HepG2 (cell line): Measurements from ENCODE around the gene ZNF467. TPM values are rescaled to one million over a fixed set of nuclear protein-coding genes. Genes with fewer than 3 reads are reported as not detected.

Experiments
- ATAC-seq: fragments of 200-7000 bp; cut with Tn5 transposase; 3 replicates; pipeline ENCODE4 v1.9.1; 2020; ENCODE audit warnings: mild to moderate bottlenecking, moderate library complexity
- BruUV-seq: library from RNA; stranded (reverse); fragments of 400-500 nt; replicated peaks from 2 replicates; lab custom pipeline; 2021; lab: Mats Ljungman, UMichigan
- CTCF ChIA-PET: fragments of 300-600 bp; formaldehyde crosslinking; extraction: SDS; loops from one replicate; lab custom pipeline; 2021; ENCODE audit warnings: low total read pairs, inconsistent platforms, low intra/inter-chr PET ratio; lab: Yijun Ruan, JAX
- POLR2A ChIA-PET: fragments of 350-600 bp; sonication (Branson Sonifier 250); formaldehyde crosslinking; loops from one replicate; lab custom pipeline; 2020; ENCODE audit warnings: antibody characterized with exemption, inconsistent platforms; lab: Yijun Ruan, JAX
- DNase-seq: peaks from one replicate; pipeline ENCODE4 v3.0.0-alpha.2; 2015; ENCODE audit warnings: low spot score
- FAIRE-seq: peaks from 3 replicates; lab custom pipeline; 2011; peaks lifted over from hg19 to GRCh38; lab: Jason Lieb, UNC
- H2AFZ ChIP-seq: one replicate; pipeline ENCODE4 v1.6.1; 2011; ENCODE audit warnings: low read length, inconsistent platforms
- H3K27ac ChIP-seq: fragments of 300-600 bp; 3 replicates; pipeline ENCODE4 v1.8.0; 2011; ENCODE audit warnings: mixed run types, mild to moderate bottlenecking, mixed read lengths, low read length, inconsistent platforms; ENCODE audit not compliant: insufficient read depth; ENCODE audit errors: extremely low read length
- H3K27me3 ChIP-seq, 2 experiments: fragments of 200-600 bp in 1 of 2; 2 replicates in 1 of 2; 3 replicates in 1 of 2; pipeline versions ENCODE4 v1.6.0 to v1.8.0; 2011; ENCODE audit warnings: low read length in 2 of 2, mild to moderate bottlenecking in 2 of 2, moderate library complexity in 2 of 2, inconsistent platforms in 1 of 2; ENCODE audit not compliant: insufficient read depth in 2 of 2, control insufficient read depth in 1 of 2
- H3K36me3 ChIP-seq, 2 experiments: fragments of 200-600 bp in 1 of 2; replicated peaks in 1 of 2; 2 replicates in 1 of 2; 3 replicates in 1 of 2; pipeline versions ENCODE4 v1.5.1 to v1.8.0; 2011; ENCODE audit warnings: low read length in 2 of 2, inconsistent platforms in 1 of 2; ENCODE audit not compliant: insufficient read depth in 2 of 2, control insufficient read depth in 1 of 2
- H3K4me1 ChIP-seq: 2 replicates; pipeline ENCODE4 v1.5.1; 2012; ENCODE audit warnings: low read length, inconsistent platforms; ENCODE audit not compliant: insufficient read depth
- H3K4me2 ChIP-seq: 2 replicates; pipeline ENCODE4 v1.6.0; 2011; ENCODE audit warnings: low read depth, low read length, inconsistent platforms
- H3K4me3 ChIP-seq, 3 experiments: fragments of 200-600 bp in 1 of 3; sonication (generic), shearing (Covaris generic) in 1 of 3; replicated peaks in 1 of 3; 2 replicates each; pipeline ENCODE4 v1.5.1; 2011 to 2016; ENCODE audit warnings: low read length in 3 of 3, inconsistent platforms in 2 of 3, low read depth in 2 of 3, mild to moderate bottlenecking in 2 of 3, control low read depth in 1 of 3, mixed read lengths in 1 of 3; ENCODE audit not compliant: insufficient read depth in 1 of 3
- H3K79me2 ChIP-seq: one replicate; pipeline ENCODE4 v1.6.1; 2011; ENCODE audit warnings: low read length, inconsistent platforms; ENCODE audit not compliant: insufficient read depth
- H3K9ac ChIP-seq: 2 replicates; pipeline ENCODE4 v1.6.0; 2011; ENCODE audit warnings: mild to moderate bottlenecking, low read depth, low read length, inconsistent platforms; ENCODE audit not compliant: insufficient read depth
- H3K9me3 ChIP-seq: 2 replicates; pipeline ENCODE4 v1.5.1; 2012; ENCODE audit warnings: mild to moderate bottlenecking, low read length
- H4K20me1 ChIP-seq: 2 replicates; pipeline ENCODE4 v1.6.0; 2011; ENCODE audit warnings: inconsistent platforms, mild to moderate bottlenecking, low read length, moderate library complexity; ENCODE audit not compliant: insufficient read depth
- FOXJ3 ChIP-seq: sonication (generic); formaldehyde crosslinking; IDR thresholded peaks from 2 replicates; pipeline ENCODE4 v1.4.0; 2020; ENCODE audit warnings: missing genetic modification reagents, mild to moderate bottlenecking, borderline replicate concordance
- KDM3A ChIP-seq: IDR thresholded peaks from 2 replicates; pipeline ENCODE4 v1.6.1; 2018; ENCODE audit warnings: low read depth, missing compliant biosample characterization
- MATR3 ChIP-seq: sonication (generic); formaldehyde crosslinking; IDR thresholded peaks from 2 replicates; pipeline ENCODE4 v1.4.0; 2020; ENCODE audit warnings: missing genetic modification reagents
- PCBP2 ChIP-seq: fragments of 200-400 bp; formaldehyde crosslinking; optimal IDR thresholded peaks from 2 replicates; pipeline ENCODE3; 2018; ENCODE audit warnings: low read length, low read depth; ENCODE audit not compliant: poor library complexity, severe bottlenecking
- ZFP82 ChIP-seq: sonication (generic); formaldehyde crosslinking; IDR thresholded peaks from 2 replicates; pipeline ENCODE4 v1.5.1; 2020; ENCODE audit warnings: mild to moderate bottlenecking, missing genetic modification reagents, borderline replicate concordance
- ZNF451 ChIP-seq: sonication (generic); formaldehyde crosslinking; IDR thresholded peaks from 2 replicates; pipeline ENCODE4 v1.5.0; 2020; ENCODE audit warnings: mild to moderate bottlenecking, missing genetic modification reagents
- WGBS: methylation state at CpG from one replicate; pipeline ENCODE4 v1.1.6; 2017; ENCODE audit warnings: low lambda C conversion rate; 5-methylcytosine and 5-hydroxymethylcytosine counted together
- in situ Hi-C: cut with HindIII; loops from 2 replicates; pipeline ENCODE4 v1.10.0; 2017; ENCODE audit warnings: low pct_unique_long_range_greater_than_20kb; ENCODE audit not compliant: extremely low pct_ligation_motif_present
- intact Hi-C: fragments of 100-400 bp; cut with micrococcal nuclease; formaldehyde crosslinking; loops from one replicate; pipeline ENCODE4 v1.10.0; 2022; ENCODE audit not compliant: unreplicated experiment
- polyA plus RNA-seq, 8 experiments: library from polyadenylated mRNA; depleted of rRNA in 3 of 8; stranded (reverse) in 7 of 8; unstranded in 1 of 8; fragments of >200 nt; fragmentation: Illumina TruSeq in 4 of 8; extraction: Trizol in 4 of 8; gene quantifications; 2 replicates each; pipeline versions ENCODE4 v1.2.1 to v1.2.3, GENCODE V29; 2011 to 2016; ENCODE audit warnings: low read depth in 4 of 8, missing spikeins in 1 of 8, mixed read lengths in 1 of 8; ENCODE audit not compliant: insufficient read depth in 1 of 8
- total RNA-seq, 5 experiments: library from RNA; depleted of rRNA; stranded (reverse); fragments of >200 nt; fragmentation: Illumina TruSeq; extraction: Trizol; gene quantifications; 2 replicates each; pipeline ENCODE4 v1.2.3, GENCODE V29; 2016; ENCODE audit warnings: low read depth in 1 of 5

Gene ZNF467
- total and polyA plus RNA-seq, 2 of the 13 experiments (the other 11 are each of a cell fraction or from before 2014, with no cell fraction given), result 0.03 TPM; not detected in 1

DNA sequence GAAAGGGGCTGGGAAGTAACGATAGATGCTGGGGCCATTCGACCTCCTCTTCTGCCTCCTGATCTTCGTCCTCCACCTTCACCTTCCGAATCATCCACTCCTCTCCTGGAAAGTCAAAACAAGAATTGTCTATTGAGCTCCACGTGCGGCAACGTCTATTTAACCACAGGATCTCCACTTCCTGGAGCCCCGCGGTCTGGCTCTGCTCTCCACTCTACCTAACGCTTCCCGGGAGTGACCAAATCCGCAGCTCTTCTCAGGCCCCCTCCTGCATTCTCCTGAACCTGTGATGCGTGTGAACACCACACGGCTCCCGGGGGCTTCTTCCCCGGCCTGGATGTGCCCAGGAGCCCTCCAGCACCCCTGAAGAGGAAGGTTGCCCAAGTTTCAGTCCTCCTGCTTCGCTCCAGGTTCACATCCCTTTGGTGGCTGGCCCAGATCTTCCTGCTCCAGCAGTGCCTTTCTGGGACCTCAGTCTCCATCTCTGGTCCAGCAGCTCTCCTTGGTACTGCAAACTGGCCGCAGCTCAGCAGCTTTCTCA lies 7.2 kb downstream of the ZNF467 start:
- in situ Hi-C loops, result no loop called here
- H3K4me3 ChIP-seq, result no peak overlapping the region
- intact Hi-C loops, result no loop called here
- H3K9me3 ChIP-seq, result no peaks in the 10 kb centered on the region
- H3K27ac ChIP-seq, result no peak overlapping the region
- no TSS peak for BruUV-seq
- H4K20me1 ChIP-seq, result no peaks in the 10 kb centered on the region
- WGBS, result 51% methylated on average over 17 of the region's 18 CpGs
- TF ChIP-seq KDM3A (no peak), PCBP2 (no peak), ZNF451 (CRISPR knock-in tag) (no peak)
- no peaks in the 10 kb centered on the region for H3K36me3 ChIP-seq
- H3K4me1 ChIP-seq, result peaks cover 7% of the 10 kb centered on the region
- H3K79me2 ChIP-seq, result no peaks in the 10 kb centered on the region
- no peak overlapping the region for H3K9ac ChIP-seq
- ATAC-seq (no peak), DNase-seq (no peak), FAIRE-seq (no peak)
- ChIA-PET POLR2A (no interaction called here), CTCF (no interaction called here)
- no peak overlapping the region for H2AFZ ChIP-seq
- H3K4me2 ChIP-seq, result no peak overlapping the region
- H3K27me3 ChIP-seq, result peaks cover 0 to 16% of the 10 kb centered on the region in 2 experiments; a peak in 2 of 5 replicates

DNA sequence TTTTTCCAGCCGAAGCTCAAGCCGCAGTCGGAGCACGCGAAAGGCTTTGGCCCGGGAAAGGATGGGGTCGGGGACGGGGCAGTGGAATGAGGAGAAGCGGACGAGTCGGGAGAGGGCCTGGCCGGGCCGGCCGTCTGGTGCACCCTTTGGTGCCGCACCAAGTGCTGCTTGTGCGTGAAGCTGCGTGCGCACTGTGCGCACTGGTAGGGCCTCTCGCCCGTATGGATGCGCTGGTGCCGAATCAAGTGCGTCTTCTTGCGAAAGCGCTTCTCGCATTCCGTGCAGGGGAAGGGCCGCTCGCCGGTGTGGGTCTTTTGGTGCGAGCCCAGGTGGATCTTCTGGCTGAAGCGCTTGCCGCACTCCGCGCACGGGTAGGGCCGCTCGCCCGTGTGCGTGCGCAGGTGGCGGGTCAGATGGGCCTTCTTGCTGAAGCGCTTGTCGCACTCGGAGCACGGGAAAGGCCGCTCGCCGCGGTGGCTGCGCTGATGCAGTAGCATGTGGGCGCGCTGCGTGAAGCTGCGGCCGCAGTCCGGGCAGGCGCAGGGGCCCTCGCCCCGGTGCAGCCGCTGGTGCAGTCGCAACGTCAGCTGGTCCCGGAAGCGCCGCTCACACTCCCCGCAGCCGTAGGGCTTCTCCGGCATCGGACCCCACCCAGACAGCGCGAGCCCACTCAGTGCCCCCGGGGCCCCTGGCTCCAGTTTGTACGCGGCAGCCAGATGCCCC lies 7.8 kb downstream of the ZNF467 start:
- no peak for ATAC-seq
- POLR2A ChIA-PET, result no interaction called here
- 89% methylated on average over 34 of the region's 76 CpGs for WGBS

More for the DNA sequence above, 7.8 kb downstream of the ZNF467 start:
- Histone ChIP-seq H3K4me1 (0 out of 2 replicates have a peak, but pooled peaks cover under 1% of the 10 kb centered on the region), H3K4me2 (no peak overlapping the region), H3K79me2 (no peaks in the 10 kb centered on the region), H3K4me3 (no peak overlapping the region), H3K9ac (no peak overlapping the region), H3K27me3 (peaks cover 0 to 14% of the 10 kb centered on the region in 2 experiments; a peak in 2 of 5 replicates), H4K20me1 (no peaks in the 10 kb centered on the region), H3K36me3 (no peaks in the 10 kb centered on the region)
- no peak for DNase-seq
- no TSS peak for BruUV-seq
- in situ Hi-C loops, result no loop called here
- CTCF ChIA-PET, result no interaction called here
- TF ChIP-seq MATR3 (CRISPR knock-in tag) (no peak), FOXJ3 (CRISPR knock-in tag) (no peak), ZFP82 (CRISPR knock-in tag) (no peak)
- TF ChIP-seq, all 625 proteins: peak for 0
- intact Hi-C loops, result no loop called here
- Histone ChIP-seq H3K9me3 (no peaks in the 10 kb centered on the region), H3K27ac (no peak overlapping the region), H2AFZ (no peak overlapping the region)
- FAIRE-seq, result no peak
